DMS79 treated with DMSO at 0.1 percent for 48 hours (cell line): ENCODE measurements around the gene TNIP2.

Source experiments
- DNase-seq: peaks from one replicate; lab custom pipeline; 2025; lab: John Stamatoyannopoulos, UW

The TNIP2 gene

GRCh38 chr4:2755821-2756690 lies at the start of gene TNIP2:
Gene TNIP2 (minus strand): TSS chr4:2756336. CDS start chr4:2756289, 47 bp downstream.
- peak; percentile 22 for DNase-seq

GRCh38 chr4:2804973-2805501 lies 48.9 kb upstream of the TNIP2 start:
- DNase-seq: no peak

GRCh38 chr4:2804449-2804972 lies 48.4 kb upstream of the TNIP2 start:
- no peak for DNase-seq

- DNase-seq: no peak
Measured at GRCh38 chr4:2803624-2804448, 47.7 kb upstream of the TNIP2 start.

- no peak for DNase-seq
Measured at GRCh38 chr4:2802618-2803531, 46.7 kb upstream of the TNIP2 start.

- DNase-seq: no peak
Measured at GRCh38 chr4:2800691-2801596, 44.8 kb upstream of the TNIP2 start.

GRCh38 chr4:2799971-2800690 lies 44.0 kb upstream of the TNIP2 start:
- DNase-seq: no peak

GRCh38 chr4:2799224-2799911 lies 43.2 kb upstream of the TNIP2 start:
- no peak for DNase-seq

GRCh38 chr4:2798399-2799223 lies 42.5 kb upstream of the TNIP2 start:
- no peak for DNase-seq

GRCh38 chr4:2797545-2798305 lies 41.6 kb upstream of the TNIP2 start:
- no peak for DNase-seq

GRCh38 chr4:2796849-2797544 lies 40.9 kb upstream of the TNIP2 start:
- DNase-seq: no peak

GRCh38 chr4:2795893-2796848 lies 40.0 kb upstream of the TNIP2 start:
- peak; percentile 23 for DNase-seq

GRCh38 chr4:2795300-2795892 lies 39.3 kb upstream of the TNIP2 start:
- no peak for DNase-seq

GRCh38 chr4:2794486-2795299 lies 38.6 kb upstream of the TNIP2 start:
- DNase-seq: no peak
